ENCODE measurements around the gene ADAMTS17. TPM values are rescaled to one million over a fixed set of nuclear protein-coding genes. Genes with fewer than 3 reads are reported as not detected.

Gene ADAMTS17
- total RNA-seq, 1 experiment from 2014 or later: 4.2 TPM

DNA sequence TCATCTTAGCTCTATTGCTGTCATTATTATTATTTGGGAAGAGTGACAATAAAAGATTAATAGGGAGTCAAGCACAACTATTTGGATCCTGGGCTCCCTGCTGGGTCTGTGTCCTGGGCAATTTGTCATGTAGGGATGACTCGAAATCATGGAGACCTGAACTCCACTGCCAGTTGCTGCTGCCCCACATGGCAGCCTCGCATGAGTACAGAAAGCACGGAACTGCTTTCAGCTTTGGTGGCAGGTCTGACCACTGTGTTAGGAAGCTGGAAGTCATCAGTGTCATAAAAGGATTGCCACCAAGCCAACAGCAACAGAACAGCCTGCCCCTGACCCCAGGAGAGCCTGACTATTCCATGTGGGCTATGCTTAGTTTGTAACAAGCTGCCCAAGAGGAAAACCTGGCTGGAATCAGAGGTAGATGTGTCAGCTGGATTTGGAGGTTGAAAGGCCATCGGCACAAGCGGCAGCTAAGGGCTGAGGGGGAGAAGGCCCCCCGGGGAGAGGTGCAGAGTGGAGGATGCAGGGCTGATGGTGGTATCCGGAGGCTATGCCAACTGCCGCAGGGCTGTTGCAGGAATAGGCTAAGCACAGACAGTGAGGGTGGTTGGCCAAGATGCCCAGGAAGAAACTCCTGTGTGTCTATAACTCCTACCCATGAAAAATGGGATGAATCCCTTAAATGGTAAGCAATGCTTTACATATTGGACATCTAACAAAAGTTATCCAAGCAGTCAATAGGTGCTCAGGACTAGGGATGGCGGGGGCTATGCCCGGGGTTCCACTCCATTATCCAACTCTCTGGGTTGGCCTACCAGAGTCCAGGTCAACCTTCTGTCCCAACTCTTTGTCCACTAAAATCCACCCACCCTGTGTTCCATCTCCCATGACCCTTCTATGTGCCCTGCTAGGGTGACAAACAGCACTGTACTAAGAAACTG, 291.6 kb downstream of the ADAMTS17 start:
- no TSS peak for BruUV-seq (replicated peaks)
- intact Hi-C loops (cut with micrococcal nuclease): no loop called here
- H3K27me3 ChIP-seq (ENCODE audit: insufficient read depth, low read length): no peaks in the 10 kb centered on the region
- POLR2A ChIA-PET: no interaction called here
- ATAC-seq (no peak), DNase-seq (ENCODE audit: low read depth, low spot score) (no peak)
- no peaks in the 10 kb centered on the region for H3K9me3 ChIP-seq (ENCODE audit: control insufficient read depth in 1 of 2, insufficient read depth in 1 of 2, low read depth in 1 of 2, low read length in 2 of 2)
- H3K4me2 ChIP-seq (ENCODE audit: low read length): no peak overlapping the region
- no peaks in the 10 kb centered on the region for H3K9me2 ChIP-seq (ENCODE audit: insufficient read depth)
- H3K9ac ChIP-seq (ENCODE audit: low read length): no peak overlapping the region
- CTCF ChIA-PET: no interaction called here
- TF ChIP-seq ELF1 (IDR thresholded peaks at IDR 0.05; ENCODE audit: borderline replicate concordance, low read depth) (no peak), FOSL1 (IDR thresholded peaks at IDR 0.05; ENCODE audit: low read depth) (no peak), SP1 (IDR thresholded peaks at IDR 0.05; ENCODE audit: low read depth) (no peak), CBX3 (IDR thresholded peaks at IDR 0.05; ENCODE audit: low read depth) (no peak), POLR2AphosphoS5 (IDR thresholded peaks at IDR 0.05; ENCODE audit: low read depth, low read length) (no peak), ZNF274 (IDR thresholded peaks at IDR 0.05; ENCODE audit: low read depth, low read length) (no peak), SIN3A (IDR thresholded peaks at IDR 0.05; ENCODE audit: low read depth) (no peak)
- TF ChIP-seq, protein P1, sequence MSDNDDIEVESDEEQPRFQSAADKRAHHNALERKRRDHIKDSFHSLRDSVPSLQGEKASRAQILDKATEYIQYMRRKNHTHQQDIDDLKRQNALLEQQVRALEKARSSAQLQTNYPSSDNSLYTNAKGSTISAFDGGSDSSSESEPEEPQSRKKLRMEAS (IDR thresholded peaks at IDR 0.05): no peak
- TF ChIP-seq, protein P2, sequence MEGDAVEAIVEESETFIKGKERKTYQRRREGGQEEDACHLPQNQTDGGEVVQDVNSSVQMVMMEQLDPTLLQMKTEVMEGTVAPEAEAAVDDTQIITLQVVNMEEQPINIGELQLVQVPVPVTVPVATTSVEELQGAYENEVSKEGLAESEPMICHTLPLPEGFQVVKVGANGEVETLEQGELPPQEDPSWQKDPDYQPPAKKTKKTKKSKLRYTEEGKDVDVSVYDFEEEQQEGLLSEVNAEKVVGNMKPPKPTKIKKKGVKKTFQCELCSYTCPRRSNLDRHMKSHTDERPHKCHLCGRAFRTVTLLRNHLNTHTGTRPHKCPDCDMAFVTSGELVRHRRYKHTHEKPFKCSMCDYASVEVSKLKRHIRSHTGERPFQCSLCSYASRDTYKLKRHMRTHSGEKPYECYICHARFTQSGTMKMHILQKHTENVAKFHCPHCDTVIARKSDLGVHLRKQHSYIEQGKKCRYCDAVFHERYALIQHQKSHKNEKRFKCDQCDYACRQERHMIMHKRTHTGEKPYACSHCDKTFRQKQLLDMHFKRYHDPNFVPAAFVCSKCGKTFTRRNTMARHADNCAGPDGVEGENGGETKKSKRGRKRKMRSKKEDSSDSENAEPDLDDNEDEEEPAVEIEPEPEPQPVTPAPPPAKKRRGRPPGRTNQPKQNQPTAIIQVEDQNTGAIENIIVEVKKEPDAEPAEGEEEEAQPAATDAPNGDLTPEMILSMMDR (IDR thresholded peaks at IDR 0.05 in 2 of 3, conservative IDR thresholded peaks at IDR 0.05 in 1 of 3; ENCODE audit: borderline replicate concordance in 1 of 3, insufficient read depth in 1 of 3, low read depth in 2 of 3, low read length in 2 of 3): no peak
- H2AFZ ChIP-seq (ENCODE audit: low read depth, low read length, poor library complexity, severe bottlenecking): no peak overlapping the region
- H4K20me1 ChIP-seq (ENCODE audit: insufficient read depth): no peaks in the 10 kb centered on the region
- H3K4me1 ChIP-seq (ENCODE audit: control insufficient read depth in 1 of 2, insufficient read depth in 2 of 2, low read length in 2 of 2): no peaks in the 10 kb centered on the region
- no peak overlapping the region for H3K27ac ChIP-seq (ENCODE audit: low read depth, low read length)
- H3K79me2 ChIP-seq (ENCODE audit: insufficient read depth, low read length): no peaks in the 10 kb centered on the region
- H3K4me3 ChIP-seq (replicated peaks in 1 of 2; ENCODE audit: low read depth in 1 of 2, low read length in 2 of 2): no peak overlapping the region
- H3K36me3 ChIP-seq (ENCODE audit: control insufficient read depth in 1 of 2, insufficient read depth in 2 of 2, low read length in 2 of 2): no peaks in the 10 kb centered on the region
- RAD21 ChIA-PET (ENCODE audit: low non-redundant PET in 1 of 2, low total read pairs in 2 of 2, uncharacterized antibody in 2 of 2, unreplicated experiment in 2 of 2): no interaction called here

Measured in HCT116 (cell line).